ENCODE results near the gene NGDN.
A peak's percentile ranks its signal among the peaks of the same experiment; 100 is the strongest.
"Not testable (repeated sequence)": the region's sequence is repeated elsewhere in the genome, so short reads cannot be mapped to it uniquely, and the experiment has no call there.

The NGDN gene

DNA sequence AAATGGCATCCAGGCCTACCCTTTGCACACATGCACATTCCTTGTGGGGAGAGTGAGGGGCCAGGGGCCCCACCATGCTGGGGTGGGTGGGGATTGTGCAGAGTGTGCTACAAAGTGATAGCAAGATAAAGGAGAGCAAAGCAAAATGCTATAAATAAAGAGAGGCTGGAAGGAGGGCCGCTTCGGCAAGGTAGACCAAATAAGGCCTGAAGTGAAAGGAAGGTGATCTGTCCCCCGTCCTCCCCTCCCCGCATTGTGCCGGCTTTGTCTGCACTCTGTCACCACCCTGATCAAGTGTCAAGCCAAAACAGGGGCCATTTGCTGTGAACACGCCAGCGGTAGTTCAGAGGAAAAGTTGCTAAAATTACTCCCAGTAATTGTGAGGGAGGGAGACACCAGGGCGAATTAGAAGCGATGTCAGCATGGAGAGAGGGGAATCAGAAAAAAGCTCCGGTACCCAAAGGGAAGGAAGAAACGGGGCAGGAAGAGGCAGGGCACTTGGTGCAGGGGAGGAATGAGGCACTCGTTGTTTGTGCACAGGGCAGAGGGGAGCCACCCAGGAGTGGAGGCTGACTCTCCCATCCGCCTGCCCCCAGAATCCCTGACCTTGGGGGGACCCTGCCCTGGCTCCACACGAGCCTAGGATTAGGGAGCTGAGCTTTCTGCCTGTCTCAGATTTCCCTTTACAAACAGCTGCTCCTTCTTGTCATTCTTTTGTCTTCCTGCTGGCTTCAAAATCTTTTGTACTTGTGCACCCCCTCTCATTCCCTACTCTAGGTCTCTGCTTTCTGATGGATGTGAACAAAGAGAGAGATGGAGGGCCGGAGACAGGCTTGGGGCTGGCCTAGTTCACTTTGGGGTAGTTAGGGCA, 31.2 kb upstream of the NGDN start:
- DNase-seq (ENCODE audit: low spot score): peak; percentile 55

DNA sequence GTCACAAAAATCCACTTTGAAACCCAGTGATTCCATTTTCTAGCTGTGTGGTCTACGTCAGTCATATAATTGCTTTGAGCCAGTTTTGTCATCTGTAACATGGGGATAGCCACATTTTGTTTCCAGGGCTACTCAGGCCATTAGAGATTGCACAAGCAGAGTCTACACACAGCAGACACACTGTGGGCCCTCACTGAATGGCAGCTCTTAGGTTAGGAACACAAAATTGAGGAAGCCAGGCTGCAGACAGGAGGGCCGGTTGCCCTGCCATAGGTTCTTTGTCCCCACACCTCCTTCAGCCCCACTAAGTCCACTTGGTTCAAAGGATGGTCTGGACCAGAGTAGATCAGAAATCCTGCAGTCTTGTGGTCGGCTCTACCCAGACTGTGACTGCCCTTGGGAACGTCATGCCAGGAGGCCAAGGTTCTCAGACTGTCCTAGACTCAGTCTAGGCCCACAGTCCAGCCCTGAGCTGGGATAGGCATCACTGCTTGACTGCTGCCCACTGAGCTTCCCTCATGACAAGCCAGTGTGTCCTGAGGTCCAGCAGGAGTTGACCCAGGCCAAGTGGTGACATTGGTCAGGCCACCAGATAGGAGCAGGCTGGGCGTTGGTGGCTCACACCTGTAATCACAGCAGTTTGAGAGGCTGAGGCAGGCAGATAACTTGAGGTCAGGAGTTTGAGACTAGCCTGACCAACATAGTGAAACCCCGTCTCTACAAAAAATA, 30.2 kb upstream of the NGDN start:
- DNase-seq (ENCODE audit: low spot score): peak; percentile 29

DNA sequence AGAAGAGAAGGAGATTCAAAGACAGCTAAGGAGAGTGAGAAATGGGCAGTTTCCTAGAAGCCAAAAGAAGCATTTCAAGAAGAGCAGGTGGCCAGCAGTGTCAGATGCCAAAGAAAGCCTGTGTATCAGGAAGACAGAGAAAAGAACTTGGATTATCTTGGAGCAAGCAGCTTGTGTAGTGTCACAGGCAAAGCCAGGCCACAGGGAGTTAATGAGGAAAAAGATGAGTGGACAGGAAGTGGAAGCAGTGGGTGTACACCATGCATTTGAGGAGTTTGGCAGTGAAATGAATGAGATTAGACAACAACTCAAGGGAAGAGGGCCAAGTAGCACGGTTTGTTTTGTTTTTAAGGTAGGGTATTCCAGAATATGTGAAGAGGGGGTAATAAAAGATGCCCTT, 28.4 kb upstream of the NGDN start:
- DNase-seq (ENCODE audit: low spot score): peak; percentile 25

DNA sequence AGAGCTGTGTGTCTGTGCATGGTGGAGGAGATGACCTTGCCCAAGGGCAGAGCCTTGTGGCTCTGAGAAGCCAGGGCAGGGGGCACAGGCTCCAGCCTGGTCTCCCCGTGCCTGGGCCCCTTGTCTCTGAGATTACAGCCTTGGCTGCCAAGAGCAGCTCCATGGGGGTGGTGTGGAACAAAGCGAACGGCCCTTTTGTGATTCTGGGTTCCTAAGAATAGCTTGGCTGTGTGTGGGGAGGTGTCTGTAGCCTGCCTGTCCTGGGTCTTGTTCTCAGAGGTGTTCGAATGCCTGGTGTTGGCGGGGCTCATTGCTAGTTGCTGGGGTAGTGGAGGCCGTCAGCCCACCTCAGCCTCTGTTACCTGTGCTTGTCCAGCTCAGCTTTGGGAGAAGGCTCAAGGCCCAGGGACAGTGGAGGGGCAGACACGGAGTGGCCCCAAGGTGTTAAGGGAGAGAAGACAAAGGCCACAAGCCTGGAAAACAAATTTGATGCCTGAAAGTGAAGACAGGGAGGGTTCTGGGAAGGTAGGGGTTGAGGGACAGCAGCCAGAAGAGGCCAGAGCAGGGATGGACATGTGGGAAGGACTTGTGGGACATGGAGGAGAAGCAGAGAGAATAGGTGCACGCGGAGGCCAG, 26.7 kb upstream of the NGDN start:
- DNase-seq (ENCODE audit: low spot score): peak; percentile 49

DNA sequence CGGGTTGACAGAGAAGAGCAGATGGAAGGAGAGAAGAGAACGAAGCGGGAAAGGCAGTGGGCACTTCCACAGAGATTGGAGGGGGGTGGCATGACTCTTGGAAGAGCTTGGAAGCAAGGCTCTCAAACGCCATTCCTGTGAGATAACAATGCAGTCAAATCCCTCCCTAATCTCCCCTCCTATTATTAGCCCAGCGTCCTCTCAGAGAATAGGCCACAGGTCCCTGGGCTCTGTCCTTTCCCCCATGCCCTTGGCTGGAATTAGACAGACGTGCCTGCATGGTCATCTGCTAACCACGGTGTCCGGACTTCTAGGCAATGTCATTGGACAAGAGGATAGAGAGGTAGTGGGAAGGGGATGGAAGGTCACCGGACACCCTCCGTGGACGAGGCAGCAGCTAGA, 26.1 kb upstream of the NGDN start:
- peak; percentile 46 for DNase-seq (ENCODE audit: low spot score)

DNA sequence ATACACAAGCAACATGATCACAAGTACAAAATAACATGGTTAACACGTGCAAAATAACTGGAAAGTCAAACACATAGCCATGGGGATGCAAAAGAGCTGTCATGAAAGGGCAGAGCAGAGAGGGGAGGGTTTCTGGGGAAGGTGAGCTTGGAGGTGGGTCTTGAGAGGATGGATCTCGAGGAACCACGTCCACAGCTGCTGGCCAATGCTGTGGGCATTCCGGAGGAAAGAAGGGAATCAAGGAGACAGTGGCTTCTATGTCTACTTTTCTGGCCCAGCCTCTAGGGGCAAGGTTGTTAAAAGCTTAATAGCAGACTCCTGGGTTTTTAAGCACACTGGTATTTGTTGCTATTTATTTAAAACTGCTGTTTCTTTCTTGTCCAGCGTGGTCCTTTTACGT, 25.6 kb upstream of the NGDN start:
- no peak for DNase-seq (ENCODE audit: low spot score)

DNA sequence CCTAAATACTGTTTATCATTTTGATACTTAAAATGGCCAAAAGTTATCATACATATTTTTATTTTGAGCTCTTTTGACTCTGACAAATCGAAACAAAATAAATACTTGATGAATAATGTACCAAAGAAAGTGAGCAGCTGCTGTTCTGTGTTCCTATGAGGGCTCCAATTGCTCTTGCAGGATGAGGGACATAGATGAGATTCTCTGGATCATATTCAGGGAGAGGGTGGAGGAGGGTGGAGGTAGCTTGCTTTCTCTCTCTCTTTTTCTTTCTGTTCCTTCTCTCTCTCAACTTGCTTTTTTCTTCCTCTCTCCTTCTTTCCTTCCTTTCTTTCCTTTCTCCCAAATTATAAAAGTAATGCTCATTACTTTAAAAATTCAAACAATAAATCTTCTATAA, 25.2 kb upstream of the NGDN start:
- DNase-seq (ENCODE audit: low spot score): no peak

DNA sequence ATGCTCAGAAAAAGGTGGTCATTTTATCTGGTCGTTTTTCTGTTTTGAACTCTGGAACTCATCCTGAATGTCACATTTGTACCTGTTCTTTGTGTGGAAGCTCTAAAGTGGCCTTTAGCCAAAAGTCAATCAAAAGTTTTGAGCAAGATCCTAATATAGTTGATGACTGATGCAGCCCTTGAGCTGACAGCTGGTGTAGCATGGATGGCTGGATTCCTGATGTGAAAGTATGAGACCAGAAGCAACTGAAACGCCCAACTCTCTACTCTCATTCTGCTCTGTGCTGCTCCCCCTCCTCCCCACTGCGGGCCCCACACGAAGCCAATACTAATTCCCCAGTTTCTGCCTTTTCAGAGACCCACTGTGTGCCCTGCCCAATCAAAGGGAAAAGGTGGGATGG, 23.7 kb upstream of the NGDN start:
- peak; percentile 34 for DNase-seq (ENCODE audit: low spot score)

DNA sequence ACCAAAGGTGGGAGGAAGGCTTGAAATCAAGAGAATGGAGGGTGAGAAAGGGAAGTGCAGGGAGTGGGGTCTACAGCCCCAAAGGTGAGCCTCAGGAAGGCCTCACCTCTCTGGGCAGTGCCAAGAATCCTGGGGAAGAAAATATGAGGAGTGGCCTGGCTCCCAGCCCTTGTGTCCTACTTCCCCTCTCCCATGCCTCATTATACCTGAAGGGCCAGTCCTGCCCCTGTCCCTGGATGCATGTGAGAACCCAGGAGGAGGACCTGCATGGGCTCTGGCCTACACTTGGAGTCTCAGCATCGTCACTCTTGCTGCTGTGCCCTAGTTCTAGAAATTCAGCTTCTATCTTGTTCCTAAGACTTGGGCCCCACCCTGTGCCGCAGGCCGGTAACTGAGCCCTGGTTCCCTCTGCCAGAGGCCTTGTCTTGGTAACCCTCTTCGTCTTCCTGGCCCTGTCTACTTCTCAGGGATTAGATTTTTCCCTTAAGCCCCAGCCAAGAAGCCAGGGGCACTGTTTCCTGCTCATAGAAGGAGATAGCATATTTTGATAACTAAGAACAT, 23.1 kb upstream of the NGDN start:
- DNase-seq (ENCODE audit: low spot score): peak; percentile 37

DNA sequence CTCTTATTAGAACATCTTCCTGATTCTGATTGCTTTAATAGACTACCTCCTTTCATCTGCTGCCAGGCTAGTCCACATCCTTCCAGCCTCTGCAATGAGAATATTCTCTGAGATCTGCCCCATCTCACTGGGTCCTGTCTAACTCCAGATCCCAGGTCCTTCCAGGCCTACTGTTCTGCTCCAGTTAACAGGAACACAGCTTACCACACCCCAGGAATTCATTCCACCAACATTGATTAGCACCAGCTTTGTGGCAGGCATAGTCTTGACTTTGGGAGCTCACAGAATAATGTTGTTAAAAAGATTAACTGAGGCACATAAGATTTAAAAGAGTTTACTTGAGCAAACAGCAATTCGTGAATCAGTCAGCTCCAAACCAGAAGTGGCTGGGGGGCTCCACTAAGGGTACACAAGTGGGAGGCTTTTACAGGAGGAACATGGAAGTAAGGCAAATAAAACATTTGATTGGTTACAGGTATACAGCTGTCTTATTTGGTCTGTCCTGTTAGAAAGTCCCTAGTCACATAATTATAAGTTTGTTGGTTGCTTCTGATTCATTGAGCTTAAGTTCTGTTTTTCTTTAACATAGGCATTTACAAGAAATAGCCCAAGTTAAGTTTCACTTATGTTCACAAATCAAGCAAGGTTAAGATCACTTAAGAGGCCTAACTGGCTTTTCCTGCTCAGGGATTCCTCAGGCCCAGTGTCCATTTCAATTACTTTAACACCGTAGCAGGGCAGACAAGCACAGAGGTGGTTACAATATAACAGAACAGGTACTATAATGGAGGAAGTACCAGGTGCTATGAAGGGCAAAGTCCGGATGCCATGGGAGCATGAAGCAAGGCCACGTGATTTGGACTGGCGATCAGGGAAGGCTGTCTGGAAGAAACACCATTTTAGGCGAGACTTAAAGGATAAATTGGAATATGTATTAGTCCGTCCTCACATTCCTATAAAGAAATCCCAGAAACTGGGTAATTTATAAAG, 21.8 kb upstream of the NGDN start:
- DNase-seq (ENCODE audit: low spot score): no peak

DNA sequence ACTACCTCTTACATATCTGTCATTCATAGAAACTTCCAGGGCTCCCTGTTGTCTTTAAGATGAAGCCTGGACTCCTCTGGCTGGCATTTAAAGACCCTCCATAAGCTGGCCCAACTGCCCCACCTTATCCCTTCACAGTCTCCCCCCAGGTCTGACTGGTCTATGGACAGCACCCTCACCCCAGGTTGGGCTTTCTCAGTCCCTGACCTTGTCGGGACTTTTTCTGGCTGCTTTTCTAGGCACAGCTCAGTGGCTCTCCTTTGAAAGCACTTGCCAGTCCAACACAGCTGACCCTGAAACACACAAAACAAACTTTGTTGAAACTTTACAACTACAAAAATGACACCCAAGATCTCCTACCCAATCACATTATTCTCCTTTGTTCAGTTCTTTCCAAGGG, 20.2 kb upstream of the NGDN start:
- no peak for DNase-seq (ENCODE audit: low spot score)

DNA sequence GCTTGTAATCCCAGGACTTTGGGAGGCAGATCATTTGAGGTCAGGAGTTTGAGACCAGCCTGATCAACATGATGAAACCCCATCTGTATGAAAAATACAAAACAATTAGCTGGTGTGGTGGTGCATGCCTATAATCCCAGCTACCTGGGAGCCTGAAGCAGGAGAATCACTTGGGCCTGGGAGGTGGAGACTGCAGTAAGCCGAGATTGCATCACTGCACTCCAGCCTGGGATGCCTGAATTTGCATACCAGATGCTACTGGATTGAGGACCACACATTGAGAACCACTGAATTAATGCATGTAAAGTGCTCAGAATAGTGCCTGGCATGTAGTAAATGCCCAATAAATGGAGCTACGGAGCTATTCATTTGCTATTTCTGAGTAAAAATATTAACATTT, 19.1 kb upstream of the NGDN start:
- no peak for DNase-seq (ENCODE audit: low spot score)

DNA sequence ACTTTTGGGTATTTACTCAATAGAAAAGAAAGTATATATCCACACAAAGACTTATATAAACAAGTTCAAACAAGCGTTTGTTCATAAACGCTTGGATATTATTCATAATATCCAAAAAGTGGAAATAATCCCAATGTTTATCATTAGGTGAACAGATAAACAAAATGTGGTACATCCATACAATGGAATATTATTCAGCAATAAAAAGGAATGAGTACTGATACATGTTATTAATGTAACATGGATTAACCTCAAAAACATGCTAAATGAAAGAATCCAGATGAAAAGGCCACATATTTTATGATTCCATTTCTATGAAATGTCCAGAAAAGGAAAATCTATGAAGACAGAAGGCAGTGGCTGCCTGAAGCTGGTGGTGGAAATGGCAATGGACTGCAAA, 17.3 kb upstream of the NGDN start:
- no peak for DNase-seq (ENCODE audit: low spot score)

DNA sequence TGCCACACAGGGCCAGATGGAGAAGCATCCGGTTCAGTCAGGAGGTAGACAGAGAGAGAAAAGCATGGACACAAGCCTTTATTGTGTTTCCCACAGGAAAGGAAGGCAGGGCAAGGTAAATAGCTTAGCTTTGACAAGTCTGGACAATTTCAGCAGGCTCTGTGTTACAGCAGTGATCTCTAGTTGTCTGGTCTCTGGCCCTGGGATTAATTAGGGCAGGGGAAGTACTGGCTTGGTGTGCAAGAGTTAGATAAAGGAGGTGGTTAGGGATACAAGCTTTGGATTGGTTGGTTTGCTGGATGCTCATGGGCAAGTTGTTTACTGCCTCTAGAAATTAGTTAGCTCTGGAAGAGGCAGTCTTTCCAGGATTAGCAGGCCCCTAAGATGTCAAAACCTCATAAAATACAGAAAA, 15.1 kb upstream of the NGDN start:
- no peak for DNase-seq (ENCODE audit: low spot score)

DNA sequence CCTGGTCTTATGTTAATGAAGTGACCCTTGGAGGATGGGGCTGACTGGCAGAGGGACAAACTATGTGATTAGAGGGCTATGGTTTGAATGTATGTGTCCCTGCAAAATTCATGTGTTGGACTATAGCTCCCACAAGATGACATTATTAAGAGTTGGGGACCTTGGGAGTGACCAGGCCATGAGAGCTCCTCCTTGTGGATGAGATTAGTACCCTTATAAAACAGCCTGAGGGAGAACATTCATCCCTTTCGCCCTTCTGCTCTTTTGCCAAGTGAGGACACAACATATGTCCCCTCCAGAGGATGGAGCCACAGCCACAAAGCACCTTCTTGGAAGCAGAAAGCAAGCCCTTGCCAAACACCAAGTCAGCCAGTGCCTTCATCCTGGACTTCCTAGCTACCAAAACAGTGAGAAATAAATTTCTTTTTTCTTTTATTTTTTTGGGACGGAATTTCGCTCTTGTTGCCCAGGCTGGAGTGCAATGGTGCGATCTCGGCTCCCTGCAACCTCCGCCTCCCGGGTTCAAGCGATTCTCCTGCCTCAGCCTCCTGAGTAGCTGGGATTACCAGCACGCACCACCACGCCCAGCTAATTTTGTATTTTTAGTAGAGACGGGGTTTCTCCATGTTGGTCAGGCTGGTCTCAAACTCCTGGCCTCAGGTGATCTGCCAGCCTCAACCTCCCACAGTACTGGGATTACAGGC, 12.5 kb upstream of the NGDN start:
- DNase-seq (ENCODE audit: low spot score): not testable (repeated sequence)

DNA sequence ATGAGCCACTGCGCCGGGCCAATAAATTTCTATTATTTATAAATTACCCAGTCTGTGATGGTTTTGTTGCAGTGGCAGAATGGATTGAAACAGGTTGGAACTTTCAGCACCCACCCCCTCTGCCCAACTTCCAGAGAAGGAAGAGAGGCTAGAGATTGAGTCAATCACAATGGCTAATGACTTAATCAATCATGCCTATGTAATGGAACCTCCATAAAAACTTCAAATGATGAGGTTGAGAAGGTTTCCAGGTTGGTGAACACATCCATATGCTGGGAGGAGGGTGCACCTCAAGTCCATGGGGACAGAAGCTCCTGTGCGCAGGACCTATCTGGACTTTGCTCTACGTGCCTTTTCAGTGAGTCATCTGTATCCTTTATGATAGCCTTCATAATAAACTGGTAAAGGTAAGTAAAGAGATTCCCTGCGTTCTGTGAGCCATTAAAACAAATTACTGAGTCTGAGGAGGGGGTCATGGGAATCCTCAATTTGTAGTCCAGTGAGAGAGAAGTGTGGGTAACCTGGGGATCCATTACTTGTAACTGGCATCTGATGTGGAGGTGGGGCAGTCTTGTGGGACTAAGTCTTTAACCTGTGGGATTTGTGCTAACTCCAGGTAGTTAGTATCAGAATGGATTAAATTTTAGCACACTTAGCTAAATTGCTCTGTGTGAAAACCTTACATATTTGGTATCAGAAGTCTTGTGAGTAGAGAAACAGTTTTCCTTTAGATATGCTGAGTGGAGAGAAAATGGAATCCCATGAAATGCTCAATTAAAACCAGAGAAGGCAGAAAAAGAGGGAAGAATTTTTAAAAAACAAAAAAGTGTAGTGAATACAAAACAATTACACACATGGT, 11.7 kb upstream of the NGDN start:
- DNase-seq (ENCODE audit: low spot score): no peak

DNA sequence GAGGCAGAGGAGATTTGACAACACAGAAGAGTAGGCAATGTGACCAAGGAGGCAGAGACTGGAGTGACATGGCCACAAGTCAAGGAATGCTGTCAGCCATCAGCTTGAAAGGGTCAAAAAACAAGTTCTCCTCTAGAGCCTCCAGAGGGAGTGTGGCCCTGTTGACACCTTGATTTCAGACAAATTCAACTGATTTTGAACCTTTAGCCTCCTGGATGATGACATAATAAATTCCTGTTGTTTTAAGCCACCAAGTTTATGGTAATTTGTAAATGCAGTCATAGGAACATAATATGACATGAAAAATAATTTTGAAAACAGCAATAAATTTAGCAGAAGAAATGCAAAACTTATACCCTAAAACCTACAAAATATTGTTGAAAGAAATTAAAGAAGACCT, 8.5 kb upstream of the NGDN start:
- DNase-seq (ENCODE audit: low spot score): no peak

DNA sequence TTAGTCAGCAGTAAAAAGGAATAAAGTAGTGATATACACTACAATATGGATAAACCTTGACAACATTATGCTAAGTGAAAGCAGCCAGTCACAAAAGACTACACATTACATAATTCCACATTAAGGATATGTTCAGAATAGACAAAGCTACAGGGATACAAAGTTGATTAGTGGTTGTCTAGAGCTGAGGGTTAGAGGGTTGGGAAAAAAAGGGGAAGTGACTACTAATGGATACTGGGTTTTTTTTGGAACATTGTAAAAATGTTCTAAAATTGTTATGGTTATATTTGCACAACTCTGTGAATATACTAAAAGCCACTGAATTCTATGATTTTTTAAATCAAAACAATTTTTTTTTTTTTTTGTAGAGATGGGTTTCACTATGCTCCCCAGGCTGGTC, 4.8 kb upstream of the NGDN start:
- no peak for DNase-seq (ENCODE audit: low spot score)

DNA sequence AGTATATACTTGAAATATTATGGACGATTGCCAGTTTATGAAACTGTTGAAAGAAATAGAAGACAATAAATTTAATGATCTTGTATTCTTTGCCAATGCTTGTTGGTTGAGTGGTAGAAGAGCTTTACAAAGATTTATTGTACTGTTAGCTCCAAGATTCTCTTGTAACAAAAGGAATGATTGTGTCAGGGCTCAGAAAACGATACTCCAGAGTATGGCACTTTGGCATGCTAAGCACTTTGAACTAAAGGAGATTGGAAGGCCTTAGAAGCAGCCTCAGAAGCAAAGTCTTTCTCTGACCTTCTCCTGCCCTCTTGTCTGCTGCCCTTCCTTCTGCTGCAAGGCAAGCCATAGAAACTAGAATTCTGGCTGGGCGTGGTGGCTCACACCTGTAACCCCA, 4.2 kb upstream of the NGDN start:
- no peak for DNase-seq (ENCODE audit: low spot score)

DNA sequence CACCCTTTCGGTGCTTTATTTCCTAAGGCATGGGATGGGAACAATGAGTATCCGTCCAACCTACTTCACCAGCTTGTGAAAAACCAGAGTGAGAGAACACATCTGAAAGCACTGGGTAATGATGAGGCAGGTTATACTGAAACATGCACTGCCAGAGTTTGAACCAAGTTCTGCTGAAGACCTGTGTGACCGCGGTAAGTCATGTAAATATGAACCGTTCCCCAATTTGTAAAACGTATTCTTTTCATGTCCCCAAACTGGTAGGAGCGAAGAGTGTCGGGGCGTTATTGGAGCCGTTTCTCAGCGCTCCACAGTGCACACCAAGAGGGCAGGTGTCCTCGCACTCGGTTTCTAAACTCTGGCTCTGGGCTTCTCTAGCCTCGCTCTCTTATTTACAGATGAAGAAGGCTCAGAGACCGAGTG, 788 bp upstream of the NGDN start:
- DNase-seq (ENCODE audit: low spot score): no peak

Data from ecto neural progenitor cell (in vitro differentiated cells).